NCI-H82 treated with DMSO at 0.1 percent for 48 hours (cell line): ENCODE measurements around the gene TRAPPC14.
"Not testable (repeated sequence)": the region's sequence is repeated elsewhere in the genome, so short reads cannot be mapped to it uniquely, and the experiment has no call there.

ENCODE experiments used
- DNase-seq: peaks from one replicate; lab custom pipeline; 2025; ENCODE audit not compliant: unreplicated experiment; lab: John Stamatoyannopoulos, UW

Gene TRAPPC14

DNA sequence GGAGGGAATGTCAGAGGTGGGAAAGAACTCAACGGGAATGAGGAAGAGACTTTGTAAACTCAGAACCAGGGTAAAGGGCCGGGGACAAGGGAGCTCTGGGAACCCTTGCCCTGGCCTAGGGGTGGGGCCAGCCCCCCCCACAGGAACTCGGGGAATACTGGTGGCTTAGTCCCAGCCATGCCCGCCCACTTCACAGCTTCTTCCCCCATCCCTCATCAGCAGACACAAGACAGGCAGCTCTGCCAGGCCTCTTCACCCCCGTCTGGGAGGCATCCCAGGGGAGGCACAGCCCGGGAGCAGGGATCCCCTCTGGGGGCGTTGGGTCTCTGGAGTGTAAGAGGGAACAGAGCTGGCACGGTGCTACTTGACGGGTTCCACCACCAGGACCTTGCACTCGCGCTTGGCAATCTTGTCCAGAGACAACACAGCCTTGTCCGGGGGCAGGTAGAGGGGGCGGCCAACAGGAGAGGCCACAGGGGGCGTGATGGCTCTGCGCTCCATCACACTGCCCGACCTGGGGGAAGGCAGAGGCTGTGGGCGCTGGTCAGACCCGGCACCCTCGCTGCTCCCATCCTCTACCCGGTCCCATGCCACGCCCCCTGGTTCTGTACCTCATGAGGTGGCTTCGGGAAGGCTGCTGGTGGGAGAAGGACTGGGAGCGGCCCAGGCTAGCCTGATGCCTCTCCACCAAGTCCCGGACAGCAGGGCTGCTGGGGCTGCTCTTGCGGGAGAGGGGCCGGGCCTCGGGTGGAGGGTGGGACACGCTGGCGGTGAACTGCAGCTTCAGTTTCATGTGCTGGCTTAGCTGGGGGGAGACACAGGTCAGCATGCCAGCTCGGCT lies 3.7 kb downstream of the TRAPPC14 start:
- no peak for DNase-seq

DNA sequence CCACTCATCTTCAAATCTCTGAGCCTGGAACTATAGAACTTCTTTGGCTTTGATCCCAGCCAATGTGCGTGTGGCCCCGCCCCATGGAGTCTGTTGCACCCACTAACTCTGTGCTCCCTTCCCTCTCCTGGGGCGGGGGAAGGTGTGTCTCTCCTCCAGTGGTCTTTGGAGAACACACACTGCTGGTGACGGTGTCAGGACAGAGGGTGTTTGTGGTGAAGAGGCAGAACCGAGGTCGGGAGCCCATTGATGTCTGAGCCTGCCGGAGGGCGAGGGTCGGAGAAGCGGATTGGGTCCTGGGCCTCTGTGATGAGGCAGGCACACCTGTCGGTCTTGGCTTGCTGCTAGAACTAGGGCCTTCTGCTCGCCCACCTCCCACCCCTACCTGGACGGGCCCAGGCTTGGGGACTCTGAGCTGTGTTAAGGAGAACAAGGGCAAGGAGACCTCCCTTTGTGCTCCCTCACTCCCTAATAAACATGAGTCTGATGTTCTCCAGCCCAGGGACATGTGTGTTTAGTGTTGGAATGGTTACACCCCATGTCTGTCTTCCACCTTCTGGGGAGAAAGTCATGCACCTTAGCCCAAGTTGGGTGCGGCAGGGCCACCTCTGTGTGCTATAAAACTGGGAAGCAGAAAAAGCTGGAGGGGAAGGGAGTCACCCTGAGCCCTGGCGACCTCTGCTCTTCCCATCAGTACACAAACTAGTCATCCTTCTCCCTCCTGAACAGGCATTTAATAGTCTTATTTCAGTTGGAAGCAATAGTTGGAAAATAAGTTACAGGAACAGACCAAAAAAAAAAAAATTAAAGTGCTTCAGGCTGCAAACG lies 4.6 kb downstream of the TRAPPC14 start:
- no peak for DNase-seq

GRCh38 chr7:100152937-100153666 lies 5.4 kb downstream of the TRAPPC14 start:
- no peak for DNase-seq

- no peak for DNase-seq
Observed at GRCh38 chr7:100152404-100152803, 6.1 kb downstream of the TRAPPC14 start.

- peak; percentile 98 for DNase-seq
Observed at GRCh38 chr7:100148559-100149328, 9.8 kb downstream of the TRAPPC14 start, which contains the start of gene LAMTOR4. Gene LAMTOR4 (plus strand): TSS chr7:100148918. CDS start chr7:100148973, 55 bp downstream.

- DNase-seq = no peak
Observed at GRCh38 chr7:100148225-100148558, 10.3 kb downstream of the TRAPPC14 start.

DNA sequence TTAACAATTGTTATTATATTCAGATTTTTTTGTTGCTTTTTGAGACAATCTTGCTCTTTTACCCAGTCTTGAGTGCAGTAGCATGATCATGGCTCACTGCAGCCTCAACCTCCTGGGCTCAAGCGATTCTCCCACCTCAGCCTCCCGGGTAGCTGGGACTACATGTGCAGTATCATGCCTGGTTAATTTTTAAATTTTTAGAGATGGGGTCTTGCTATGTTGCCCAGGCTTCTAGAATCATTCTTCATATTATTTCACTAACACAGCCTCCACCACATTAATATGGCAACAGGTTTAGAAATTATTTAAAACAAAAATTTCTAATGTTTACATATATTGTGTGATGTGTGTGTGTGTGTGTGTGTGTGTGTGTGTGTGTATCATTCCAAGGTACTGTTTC lies 11.2 kb downstream of the TRAPPC14 start:
- DNase-seq = no peak

GRCh38 chr7:100146350-100146749 lies 12.2 kb downstream of the TRAPPC14 start:
- not testable (repeated sequence) for DNase-seq

DNA sequence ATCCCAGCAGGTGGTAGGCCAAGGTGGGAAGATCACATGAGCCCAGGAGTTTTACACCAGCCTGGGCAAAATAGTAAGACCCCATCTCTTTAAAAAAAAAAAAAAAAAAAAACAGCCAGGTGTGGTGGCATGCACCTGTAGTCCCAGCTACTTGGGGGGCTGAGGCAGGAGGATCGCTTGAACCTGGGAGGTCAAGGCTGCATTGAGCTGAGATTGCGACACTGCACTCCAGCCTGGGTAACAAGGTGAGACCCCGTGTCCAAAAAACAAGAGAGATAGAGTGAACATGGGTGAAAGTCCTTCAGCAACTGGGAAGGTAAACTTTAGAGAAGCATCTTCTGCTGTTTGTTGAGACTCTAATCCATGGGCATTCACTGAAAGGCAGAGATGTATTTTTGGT lies 16.1 kb downstream of the TRAPPC14 start:
- DNase-seq = no peak

- DNase-seq = no peak
Observed at GRCh38 chr7:100141555-100141949, 17.0 kb downstream of the TRAPPC14 start.

GRCh38 chr7:100137851-100138760 lies 20.4 kb downstream of the TRAPPC14 start:
- DNase-seq = no peak

DNA sequence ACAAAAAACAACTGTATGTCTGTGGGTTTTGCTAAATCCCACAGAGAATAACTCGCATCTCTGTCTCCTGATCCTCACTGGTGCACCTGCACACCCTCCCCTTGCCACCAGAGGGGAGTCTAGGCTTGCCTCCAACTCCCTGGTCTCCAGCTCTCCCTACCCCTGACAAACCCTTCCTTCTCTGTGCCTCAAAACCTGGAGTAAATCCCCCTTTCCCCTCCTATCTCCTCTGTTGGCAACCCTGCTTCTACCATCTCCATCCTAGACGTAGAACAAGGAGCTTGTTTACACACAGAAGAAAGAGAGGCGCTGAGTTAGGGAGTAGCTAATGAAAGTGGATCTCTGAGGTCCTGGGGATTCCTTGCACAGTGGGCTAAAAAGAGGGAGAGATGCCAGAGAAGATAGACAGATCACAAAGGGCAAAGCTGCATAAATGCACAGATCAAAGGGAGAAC lies 25.8 kb downstream of the TRAPPC14 start:
- peak; percentile 39 for DNase-seq

DNA sequence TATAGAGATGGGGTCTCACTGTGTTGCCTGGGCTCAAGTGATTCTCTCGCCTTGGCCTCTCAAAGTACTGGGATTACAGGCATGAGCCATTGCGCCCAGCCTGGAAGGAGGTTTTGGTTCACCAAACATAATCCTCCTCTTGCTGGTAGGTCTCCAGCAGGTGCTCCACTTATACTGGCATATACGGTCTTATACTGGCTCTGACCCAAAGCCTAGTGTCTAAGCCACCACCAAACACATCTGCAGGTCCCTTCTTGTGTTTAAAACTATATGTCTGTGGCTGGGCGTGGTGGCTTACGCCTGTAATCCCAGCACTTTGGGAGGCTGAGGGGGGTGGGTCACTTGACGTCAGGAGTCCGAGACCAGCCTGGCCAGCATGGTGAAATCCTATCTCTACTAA lies 26.4 kb downstream of the TRAPPC14 start:
- DNase-seq = peak; percentile 12

DNA sequence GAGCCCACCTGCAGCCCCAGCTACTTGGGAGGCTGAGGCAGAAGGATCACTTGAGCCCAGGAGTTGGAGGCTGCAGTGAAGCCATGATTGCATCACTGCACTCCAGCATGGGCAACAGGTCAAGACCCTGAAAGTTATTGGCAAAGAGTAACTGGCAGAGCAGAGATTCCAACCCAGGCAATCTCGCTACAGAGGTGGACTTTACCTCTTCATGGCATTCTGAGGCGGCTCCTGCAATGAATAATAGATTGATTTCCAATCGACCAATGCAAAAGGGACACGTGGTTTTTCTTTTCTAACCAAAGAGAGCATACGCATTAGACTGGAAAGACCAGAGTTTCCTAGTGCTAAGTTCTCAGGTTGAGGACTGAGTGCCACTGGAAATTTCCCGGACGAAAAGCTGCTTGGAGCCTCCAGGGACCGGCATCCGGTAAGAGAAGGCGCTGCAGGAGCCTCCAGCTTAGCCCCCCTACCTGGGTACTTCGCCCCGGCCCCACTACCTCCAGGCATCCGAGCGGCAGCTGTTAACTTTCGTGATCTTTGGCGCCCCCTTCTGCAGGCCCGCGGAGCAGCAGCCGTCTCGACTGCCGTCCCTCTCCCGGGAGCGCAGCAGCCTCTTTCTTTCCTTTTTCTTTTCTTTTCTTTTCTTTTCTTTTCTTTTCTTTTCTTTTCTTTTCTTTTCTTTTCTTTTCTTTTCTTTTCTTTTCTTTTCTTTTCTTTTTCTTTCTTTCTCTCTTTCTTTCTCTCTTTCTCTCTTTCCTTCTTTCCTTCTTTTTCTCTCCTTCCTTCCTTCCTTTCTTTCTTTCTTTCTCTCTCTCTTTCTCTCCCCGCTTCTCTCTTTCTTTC lies 27.7 kb downstream of the TRAPPC14 start:
- peak; percentile 37 for DNase-seq

DNA sequence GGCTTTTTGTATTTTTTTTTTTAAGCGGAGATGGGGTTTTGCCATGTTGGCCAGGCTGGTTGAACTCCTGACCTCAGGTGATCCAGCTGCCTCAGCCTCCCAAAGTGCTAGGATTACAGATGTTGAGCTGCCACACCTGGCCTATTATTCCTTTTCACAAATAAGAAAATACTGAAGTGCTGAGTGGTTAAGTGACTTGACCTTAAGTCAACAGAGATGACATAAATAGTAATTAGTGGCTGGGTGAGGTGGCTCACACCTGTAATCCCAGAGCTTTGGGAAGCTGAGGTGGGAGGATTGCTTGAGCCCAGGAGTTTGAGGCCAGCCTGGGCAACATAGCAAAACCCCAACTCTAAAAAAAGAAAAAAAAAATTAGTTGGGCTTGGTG lies 28.3 kb downstream of the TRAPPC14 start:
- DNase-seq = not testable (repeated sequence)

DNA sequence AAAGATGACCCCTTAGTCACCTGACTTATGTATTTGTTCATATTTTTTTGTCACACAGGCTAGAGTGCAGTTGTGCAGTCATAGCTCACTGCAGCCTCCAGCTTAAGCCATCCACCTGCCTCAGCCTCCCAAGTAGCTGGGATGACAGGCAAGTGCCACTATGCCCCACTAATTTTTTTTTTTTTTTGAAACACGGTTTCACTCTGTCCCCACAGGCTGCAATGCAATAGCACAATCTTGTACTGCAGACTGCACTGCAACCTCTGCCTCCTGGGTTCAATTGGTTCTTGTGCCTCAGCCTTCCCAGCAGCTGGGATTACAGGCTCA lies 29.9 kb downstream of the TRAPPC14 start:
- DNase-seq = no peak

GRCh38 chr7:100127866-100128636 lies 30.5 kb downstream of the TRAPPC14 start:
- no peak for DNase-seq
